NOMO-1 treated with DMSO at 0.1 percent for 48 hours (cell line): ENCODE results near the gene NR1I2.

ENCODE experiments used
- DNase-seq: peaks from one replicate; lab custom pipeline; 2025; ENCODE audit not compliant: unreplicated experiment; lab: John Stamatoyannopoulos, UW

The NR1I2 gene

GRCh38 chr3:119781330-119782198, at the start of gene NR1I2:
Gene NR1I2, plus strand, starts transcription at chr3:119782101.
- peak; percentile 34 for DNase-seq

DNA sequence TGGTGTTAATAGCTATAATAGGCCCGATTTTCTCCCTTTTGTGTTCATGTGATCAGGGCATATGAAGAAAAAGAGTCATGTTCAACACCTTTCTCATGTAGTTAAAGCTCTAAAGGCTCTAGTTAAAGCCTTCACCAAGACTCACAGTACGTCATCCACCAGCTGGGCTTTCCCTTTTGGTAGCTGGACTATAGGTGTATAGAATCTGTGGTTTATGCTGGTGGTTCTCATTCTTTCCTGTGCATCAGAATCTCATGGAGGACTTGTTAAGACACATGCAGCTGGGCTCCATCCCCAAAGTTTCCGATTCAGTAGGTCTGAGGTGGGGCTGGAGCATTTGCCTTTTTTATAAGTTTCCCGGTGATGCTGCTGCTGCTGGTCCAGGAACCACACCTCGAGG, 48.1 kb upstream of the NR1I2 start:
- no peak for DNase-seq

DNA sequence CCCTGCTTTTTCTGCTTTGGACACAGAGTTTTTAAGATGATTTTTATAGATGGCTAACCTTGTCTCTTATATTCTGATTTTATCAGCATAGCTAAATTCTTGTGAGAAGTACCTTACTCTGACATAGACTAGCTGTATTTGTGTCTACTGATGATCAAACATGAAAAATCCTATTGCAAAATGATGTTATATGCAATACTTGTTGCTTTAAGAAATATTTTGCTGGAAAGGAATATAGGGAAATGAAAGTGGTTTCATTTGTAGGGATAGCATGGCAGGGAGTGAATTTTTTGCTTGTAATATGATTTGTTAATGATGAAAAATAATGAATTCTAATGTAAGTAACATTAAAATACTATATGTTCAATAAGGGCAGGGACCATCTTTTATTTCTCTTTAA, 43.2 kb upstream of the NR1I2 start:
- DNase-seq, result peak; percentile 15

DNA sequence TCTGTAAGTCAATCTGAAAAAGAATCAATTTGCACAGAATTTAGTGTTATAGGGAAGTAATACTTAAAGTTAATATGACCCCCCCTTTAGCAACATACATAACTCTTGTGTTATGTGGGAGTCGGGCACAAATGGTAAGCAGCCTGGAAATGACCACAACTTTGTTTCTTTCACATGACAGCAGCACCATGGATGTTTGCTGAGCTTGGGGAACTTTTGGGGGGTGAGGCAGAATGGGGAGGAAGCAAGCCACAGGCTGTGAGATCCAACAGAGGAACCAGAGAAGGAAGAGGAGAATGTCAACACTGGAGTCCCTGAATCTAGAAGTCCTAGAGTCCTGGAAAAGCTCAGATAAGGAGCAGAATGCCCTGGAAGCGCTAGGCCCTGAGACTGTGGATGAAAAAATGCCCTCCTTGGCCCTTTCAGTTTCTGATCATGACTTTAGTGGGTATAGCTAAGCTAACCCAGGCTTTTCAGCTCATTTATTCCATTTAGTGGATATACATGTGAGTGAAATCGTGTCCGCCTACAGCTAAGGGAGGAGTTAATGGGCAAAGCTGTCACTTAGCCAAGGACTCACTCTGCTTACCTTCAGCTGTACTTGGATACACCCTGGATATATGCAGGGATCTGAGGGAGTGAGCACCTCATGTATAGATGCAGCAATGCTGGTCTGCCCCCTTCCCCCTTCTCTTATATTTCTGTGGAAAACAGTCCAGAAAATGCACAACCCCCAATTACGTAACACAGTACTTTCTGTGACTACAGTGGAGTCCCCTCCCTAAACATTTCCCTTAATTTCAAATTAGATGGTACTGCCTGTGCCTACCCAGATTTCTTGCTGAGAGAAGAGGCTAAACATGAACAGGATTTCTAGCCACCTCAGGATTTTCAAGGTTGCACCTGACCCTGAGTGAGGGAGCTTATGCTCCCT, 40.0 kb upstream of the NR1I2 start:
- no peak for DNase-seq

DNA sequence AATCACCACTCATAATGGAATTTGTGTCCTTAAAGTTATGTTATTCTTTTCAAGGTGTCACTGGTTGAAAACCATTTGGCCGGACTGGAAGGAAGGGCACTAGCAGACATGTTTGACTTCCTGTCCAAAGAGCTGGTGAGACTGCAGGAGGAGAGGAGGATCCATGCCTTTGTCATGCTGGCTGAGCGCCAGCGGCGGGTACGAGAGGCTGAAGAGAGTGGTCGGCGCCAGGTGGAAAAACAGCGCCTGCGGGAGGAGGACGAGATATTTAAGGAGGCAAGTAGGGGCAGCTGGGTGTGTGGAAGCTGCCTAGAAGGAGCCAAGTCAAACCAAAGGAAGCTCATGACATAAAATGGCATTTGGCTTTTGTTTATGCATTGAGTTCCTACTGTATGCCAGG, 38.0 kb upstream of the NR1I2 start:
- DNase-seq, result no peak

DNA sequence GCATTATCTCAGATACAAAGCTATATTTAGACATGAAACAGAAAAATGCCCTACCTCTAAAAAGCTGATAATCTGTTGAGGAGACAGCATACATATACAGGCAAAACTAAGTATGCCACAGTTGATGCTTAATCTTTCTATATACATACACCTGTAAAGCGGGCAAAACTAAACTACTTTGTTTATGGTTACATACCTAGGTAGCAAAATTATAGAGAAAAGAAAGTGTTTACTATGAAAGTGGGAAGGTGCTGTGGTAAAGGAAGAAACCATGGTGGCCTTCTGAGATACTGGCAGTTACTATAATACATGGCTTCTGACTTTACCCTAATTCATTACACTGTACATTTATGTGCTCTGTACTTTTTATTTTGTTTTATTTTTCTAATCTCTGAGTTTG, 36.0 kb upstream of the NR1I2 start:
- no peak for DNase-seq

- no peak for DNase-seq
These were observed 35.5 kb upstream of the NR1I2 start for GRCh38 chr3:119746423-119746822.

DNA sequence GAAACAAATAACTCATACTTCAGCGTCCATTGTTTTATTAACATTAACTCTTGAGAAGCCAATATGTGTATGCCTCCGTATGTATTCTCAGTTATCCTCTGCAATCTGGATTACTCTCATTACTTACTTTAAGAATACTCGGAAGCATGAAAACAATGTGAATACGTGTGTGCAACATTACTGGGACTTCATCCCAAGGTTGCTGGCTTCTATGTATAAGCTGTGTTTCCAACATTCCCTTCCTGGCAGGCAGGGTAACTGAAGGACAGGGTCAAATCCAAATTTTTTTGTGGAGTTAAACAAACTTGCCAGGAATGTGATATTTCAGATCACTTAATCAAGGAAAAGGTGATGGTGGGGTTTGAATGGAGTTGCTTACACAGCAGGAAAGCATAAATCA, 34.5 kb upstream of the NR1I2 start:
- no peak for DNase-seq

DNA sequence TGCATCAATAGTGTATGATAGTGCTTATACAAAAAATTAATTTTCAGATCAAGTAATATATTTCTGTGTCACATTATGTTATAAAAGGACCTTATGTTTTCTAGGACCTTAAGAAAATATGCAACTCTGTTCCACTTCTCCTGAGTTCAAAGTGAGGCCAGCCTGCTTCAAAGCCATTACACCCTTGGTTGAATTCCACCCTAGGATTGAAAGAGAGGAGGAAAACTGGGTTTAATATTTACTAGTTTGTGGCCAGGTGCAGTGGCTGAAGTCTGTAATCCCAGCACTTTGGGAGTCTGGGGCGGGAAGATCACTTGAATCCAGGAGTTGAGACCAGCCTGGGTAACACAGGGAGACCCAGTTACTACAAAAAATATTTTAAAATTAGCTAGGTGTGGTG, 32.9 kb upstream of the NR1I2 start:
- DNase-seq, result no peak

- DNase-seq, result no peak
These were observed 30.5 kb upstream of the NR1I2 start for GRCh38 chr3:119751423-119751822.

DNA sequence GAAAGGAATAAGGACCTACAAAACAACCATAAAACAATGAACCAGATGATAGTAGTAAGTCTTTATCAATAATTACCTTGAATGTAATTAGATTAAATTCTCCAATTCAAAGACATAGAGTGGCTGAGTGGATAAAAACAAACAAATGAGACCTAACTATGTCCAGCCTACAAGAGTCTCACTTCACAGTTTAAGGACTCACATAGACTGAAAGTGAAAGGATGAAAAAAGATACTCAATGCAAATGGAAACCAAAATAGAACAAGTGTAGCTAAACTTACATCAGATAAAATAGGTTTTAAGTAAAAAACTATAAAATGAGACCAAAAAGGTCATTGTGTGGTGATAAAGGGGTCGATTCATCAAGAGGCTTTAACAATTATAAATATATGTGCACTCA, 21.9 kb upstream of the NR1I2 start:
- no peak for DNase-seq

DNA sequence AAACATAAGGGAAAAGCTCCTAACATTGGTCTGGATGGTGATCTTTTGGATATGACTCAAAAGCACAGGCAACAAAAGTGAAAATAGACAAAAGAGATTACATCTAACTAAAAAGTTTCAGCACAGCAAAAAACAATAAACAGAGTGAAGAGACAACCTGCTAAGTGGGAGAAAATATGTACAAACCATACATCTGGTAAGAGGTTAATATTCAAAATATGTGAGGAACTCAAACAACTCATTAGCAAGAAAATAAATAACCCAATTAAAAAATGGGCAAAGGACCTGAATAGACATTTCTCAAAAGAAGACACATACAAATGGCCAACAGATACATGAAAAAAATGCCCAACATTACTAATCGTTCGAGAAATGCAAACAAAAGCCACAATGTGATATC, 19.0 kb upstream of the NR1I2 start:
- no peak for DNase-seq

DNA sequence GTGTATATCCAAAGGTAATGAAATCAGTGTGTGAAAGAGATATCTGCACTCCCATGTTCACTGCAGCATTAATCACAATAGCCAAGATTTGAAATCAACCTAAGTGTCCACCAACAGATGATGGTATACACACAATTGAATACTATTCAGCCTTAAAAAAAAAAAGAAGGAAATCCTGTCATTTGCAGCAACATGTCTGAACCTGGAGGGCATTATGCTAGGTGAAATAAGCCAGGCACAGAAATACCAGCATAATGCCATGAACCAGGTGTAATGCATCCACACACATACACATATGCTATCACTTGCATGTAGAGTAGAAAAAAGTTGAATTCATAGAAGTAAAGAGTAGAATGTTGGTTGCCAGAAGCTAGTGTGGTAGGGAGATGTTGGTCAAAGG, 18.4 kb upstream of the NR1I2 start:
- DNase-seq, result no peak

DNA sequence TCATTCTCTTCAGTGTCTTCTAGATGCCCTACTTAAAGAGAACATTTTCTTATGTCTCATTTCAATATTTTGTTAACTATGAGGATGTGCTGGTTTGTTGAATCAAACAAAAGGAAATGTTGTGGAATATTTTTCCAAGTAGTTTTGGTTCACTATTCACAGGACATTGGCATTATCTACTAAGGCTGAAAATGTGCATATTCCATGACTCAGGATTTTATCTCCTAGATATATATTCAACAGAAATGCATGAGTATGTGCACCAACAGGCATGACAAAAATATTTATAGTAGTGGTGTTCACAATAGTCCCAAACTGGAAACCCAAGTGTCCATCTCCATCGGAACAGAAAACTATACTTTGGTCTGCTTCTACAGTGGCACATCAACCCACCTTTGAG, 16.7 kb upstream of the NR1I2 start:
- DNase-seq, result no peak

- no peak for DNase-seq
These were observed 13.8 kb upstream of the NR1I2 start for GRCh38 chr3:119767936-119768601.

DNA sequence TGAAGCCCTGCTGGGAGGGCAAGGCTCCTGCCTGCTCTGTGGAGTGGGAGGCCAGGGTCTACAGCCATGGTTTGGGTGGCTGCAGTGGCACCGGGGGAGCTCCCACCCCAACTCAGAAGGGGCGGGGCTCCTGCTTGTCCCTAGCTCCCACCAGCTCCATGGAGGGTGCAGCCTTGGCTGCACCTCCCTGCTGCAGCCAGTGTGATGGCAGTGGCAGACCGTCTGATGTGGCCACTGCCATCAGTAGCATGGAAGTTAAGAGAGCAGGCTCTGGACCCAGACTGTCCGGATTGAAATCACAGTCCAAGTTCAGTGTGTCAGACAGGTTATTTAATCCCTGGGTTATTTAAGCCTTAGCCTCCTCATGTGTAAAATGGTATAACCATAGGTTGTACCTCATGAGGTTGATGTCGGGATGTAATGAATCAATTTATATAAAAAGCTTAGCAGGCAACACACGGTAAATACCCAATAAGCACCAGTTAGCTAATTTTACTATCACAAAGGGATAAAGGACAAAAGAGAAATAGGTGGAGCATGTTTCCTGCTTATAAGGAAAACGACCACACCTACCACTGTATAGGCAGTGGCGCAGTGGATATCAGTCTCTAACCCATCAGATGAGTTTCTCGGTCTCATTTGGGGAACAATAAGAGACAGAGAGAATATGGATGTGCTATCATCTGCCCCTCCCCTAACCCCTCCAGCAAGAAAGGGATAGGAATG, 13.1 kb upstream of the NR1I2 start:
- DNase-seq, result no peak

GRCh38 chr3:119769394-119770149, 12.3 kb upstream of the NR1I2 start:
- DNase-seq, result peak; percentile 36

DNA sequence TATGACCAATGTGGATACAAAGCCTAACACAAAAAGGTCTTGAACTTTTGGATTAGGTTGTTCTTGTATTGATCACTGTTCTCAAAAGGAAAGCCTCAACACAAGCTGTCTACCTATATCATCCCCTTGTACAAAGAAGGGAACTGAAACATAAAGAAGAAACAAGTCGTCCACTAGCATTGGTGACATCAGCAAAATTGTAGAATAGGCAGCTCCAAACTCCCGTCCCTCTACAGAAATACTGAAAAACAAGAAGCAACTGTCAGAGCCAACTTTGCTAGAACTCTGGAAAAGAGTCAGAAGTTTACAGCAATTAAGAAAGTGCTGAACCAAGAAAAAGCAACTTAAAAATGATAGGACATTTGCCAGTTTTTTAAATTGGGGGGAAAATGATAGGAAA, 7.5 kb upstream of the NR1I2 start:
- DNase-seq, result peak; percentile 88

GRCh38 chr3:119776304-119776703, 5.6 kb upstream of the NR1I2 start:
- no peak for DNase-seq

DNA sequence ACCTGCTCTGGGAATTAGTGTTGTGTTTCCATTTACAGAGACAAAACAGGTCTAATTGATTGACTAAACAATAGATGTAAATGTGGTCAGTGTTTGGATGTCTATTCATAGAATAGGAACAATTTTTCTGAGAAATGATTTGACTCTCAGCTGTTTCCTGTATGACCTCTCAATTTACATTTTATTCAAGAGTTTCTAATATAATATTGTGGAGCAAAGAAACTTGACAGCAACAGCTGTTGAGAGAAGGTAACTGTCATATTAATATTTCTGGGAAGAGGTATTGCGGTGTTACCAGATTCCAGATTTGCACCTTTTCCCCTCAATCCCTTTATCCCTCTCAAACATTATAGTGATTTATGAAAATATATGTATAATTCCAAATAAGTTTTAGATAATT, 3.7 kb upstream of the NR1I2 start:
- DNase-seq, result no peak
